Measurements from ENCODE around the gene RCAN2. TPM values are rescaled to one million over a fixed set of nuclear protein-coding genes. Genes with fewer than 3 reads are reported as not detected.

RCAN2 gene
- total RNA-seq, 1 experiment from 2014 or later = 4.7 TPM

DNA sequence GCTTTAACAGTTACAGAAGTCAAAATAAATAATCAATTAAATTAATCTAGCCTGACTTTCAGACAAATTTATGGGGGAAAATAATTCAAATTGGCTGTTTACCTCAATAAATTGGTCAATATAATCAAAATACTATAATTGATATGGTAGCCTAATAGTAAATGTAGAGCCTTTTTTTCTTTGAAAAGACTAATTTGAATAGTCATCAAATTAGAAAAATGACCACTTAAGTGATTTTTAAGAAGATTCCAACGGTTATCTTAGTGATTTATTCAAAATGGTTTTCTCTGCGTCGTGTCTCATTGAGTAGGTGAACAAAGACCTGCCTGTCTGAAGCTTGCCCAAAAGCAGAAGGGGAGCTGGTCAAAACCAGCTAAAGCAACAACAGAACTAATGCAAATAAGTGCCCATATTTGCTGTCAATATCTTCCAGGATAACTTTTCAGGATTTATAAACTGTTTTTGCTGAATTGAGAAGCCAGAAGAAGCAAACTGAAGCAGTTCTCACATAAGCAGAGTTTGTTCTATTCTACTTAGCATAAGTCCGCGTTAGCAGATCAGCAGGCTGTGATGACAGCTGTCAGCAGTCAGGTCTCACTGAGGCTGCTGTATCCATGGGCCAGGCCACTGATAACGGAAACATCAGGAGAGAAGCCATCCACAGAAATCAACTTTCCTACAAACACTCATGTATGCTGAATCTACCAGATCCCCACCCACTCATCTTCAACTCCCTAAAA lies 7.0 kb downstream of the RCAN2 start:
- H3K9me3 ChIP-seq (ENCODE audit: low read length) = no peaks in the 10 kb centered on the region
- H3K4me3 ChIP-seq (ENCODE audit: low read length) = no peak overlapping the region
- no peaks in the 10 kb centered on the region for H3K27me3 ChIP-seq (ENCODE audit: low read length)
- no peak for DNase-seq
- no peak overlapping the region for H3K4me2 ChIP-seq (ENCODE audit: low read depth, low read length, poor library complexity, severe bottlenecking)
- H3K79me2 ChIP-seq (ENCODE audit: low read length) = no peaks in the 10 kb centered on the region
- H2AFZ ChIP-seq (ENCODE audit: low read length) = no peak overlapping the region
- H4K20me1 ChIP-seq (ENCODE audit: insufficient read depth, low read depth, low read length) = no peaks in the 10 kb centered on the region
- no peaks in the 10 kb centered on the region for H3K4me1 ChIP-seq (ENCODE audit: low read length)
- no peaks in the 10 kb centered on the region for H3K9me2 ChIP-seq (replicated peaks; ENCODE audit: insufficient read depth, low read length)
- H3K27ac ChIP-seq (ENCODE audit: low read length) = no peak overlapping the region
- no peak overlapping the region for H3K9ac ChIP-seq (ENCODE audit: low read length)
- H3K36me3 ChIP-seq (ENCODE audit: insufficient read depth, low read length) = no peaks in the 10 kb centered on the region

DNA sequence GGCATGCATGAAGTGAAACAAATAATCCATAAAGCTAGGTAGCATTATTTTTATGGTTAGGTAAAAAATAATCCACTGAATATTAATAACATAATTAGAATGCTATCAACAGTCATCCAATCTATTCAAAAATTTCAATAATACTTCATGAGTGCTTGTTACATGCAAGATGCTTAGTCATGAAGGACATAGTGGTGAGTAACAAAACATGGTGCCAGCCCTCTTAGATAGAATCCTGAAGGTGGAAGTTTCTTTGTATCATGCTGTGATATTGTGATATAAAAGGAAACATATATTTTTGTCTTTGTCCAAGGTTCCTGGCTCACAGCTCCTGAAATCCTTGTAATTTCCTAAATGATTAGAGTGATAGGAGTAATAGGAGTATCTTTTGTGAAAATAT lies 14.9 kb downstream of the RCAN2 start:
- no peak overlapping the region for H3K4me2 ChIP-seq (ENCODE audit: low read depth, low read length, poor library complexity, severe bottlenecking)
- H3K4me1 ChIP-seq (ENCODE audit: low read length) = no peaks in the 10 kb centered on the region
- H3K9ac ChIP-seq (ENCODE audit: low read length) = no peak overlapping the region
- H3K27me3 ChIP-seq (ENCODE audit: low read length) = no peaks in the 10 kb centered on the region
- DNase-seq = no peak
- no peak overlapping the region for H3K27ac ChIP-seq (ENCODE audit: low read length)
- H3K9me2 ChIP-seq (replicated peaks; ENCODE audit: insufficient read depth, low read length) = no peaks in the 10 kb centered on the region
- no peak overlapping the region for H3K4me3 ChIP-seq (ENCODE audit: low read length)
- H3K36me3 ChIP-seq (ENCODE audit: insufficient read depth, low read length) = no peaks in the 10 kb centered on the region
- no peaks in the 10 kb centered on the region for H4K20me1 ChIP-seq (ENCODE audit: insufficient read depth, low read depth, low read length)
- no peaks in the 10 kb centered on the region for H3K79me2 ChIP-seq (ENCODE audit: low read length)
- H3K9me3 ChIP-seq (ENCODE audit: low read length) = no peaks in the 10 kb centered on the region
- no peak overlapping the region for H2AFZ ChIP-seq (ENCODE audit: low read length)

DNA sequence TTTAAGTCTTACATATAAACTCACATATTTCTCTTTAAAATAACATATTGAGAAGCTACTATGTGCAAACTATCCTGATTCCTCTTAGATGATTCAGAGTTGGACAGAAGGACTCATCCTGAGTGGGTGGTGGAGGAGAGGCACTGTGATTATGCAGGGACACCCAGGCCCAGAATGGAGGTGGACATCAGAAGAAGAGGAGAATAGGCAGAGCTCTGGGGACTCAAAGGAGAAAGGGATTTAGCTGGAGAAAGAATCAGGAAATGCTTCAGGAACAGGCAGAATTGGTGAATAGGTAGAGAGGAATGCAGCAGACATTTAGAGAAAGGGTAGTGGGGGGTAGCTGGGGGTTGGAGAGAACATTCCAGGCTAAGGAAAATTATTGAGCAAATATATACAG lies 17.4 kb downstream of the RCAN2 start:
- H3K27me3 ChIP-seq (ENCODE audit: low read length) = no peaks in the 10 kb centered on the region
- H3K4me1 ChIP-seq (ENCODE audit: low read length) = no peaks in the 10 kb centered on the region
- DNase-seq = no peak
- no peaks in the 10 kb centered on the region for H3K36me3 ChIP-seq (ENCODE audit: insufficient read depth, low read length)
- no peak overlapping the region for H3K9ac ChIP-seq (ENCODE audit: low read length)
- no peak overlapping the region for H3K4me3 ChIP-seq (ENCODE audit: low read length)
- H3K27ac ChIP-seq (ENCODE audit: low read length) = no peak overlapping the region
- no peak overlapping the region for H3K4me2 ChIP-seq (ENCODE audit: low read depth, low read length, poor library complexity, severe bottlenecking)
- no peaks in the 10 kb centered on the region for H3K9me2 ChIP-seq (replicated peaks; ENCODE audit: insufficient read depth, low read length)
- no peaks in the 10 kb centered on the region for H4K20me1 ChIP-seq (ENCODE audit: insufficient read depth, low read depth, low read length)
- H3K79me2 ChIP-seq (ENCODE audit: low read length) = no peaks in the 10 kb centered on the region
- no peak overlapping the region for H2AFZ ChIP-seq (ENCODE audit: low read length)
- no peaks in the 10 kb centered on the region for H3K9me3 ChIP-seq (ENCODE audit: low read length)

DNA sequence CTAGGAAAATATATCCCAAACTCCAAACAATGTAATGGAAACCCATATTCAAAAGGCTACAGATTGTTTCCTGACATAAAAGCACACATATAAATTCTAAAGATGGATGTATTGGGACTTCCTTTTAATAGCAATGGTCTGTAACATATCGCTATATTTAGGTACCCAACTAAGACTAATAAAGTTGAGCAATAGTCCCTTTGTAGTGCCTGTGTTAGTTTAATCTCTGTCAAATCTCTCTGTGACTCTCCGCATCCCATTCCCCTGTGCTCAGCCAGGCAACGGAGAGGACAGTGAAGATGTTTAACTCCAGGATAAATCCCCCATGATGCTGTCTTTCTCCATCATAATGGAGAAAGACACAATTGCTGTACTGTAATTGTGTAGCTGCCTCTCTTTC lies 19.0 kb downstream of the RCAN2 start:
- no peak overlapping the region for H3K4me2 ChIP-seq (ENCODE audit: low read depth, low read length, poor library complexity, severe bottlenecking)
- no peak overlapping the region for H3K4me3 ChIP-seq (ENCODE audit: low read length)
- H3K36me3 ChIP-seq (ENCODE audit: insufficient read depth, low read length) = no peaks in the 10 kb centered on the region
- no peaks in the 10 kb centered on the region for H3K9me2 ChIP-seq (replicated peaks; ENCODE audit: insufficient read depth, low read length)
- H3K27ac ChIP-seq (ENCODE audit: low read length) = no peak overlapping the region
- H4K20me1 ChIP-seq (ENCODE audit: insufficient read depth, low read depth, low read length) = no peaks in the 10 kb centered on the region
- H2AFZ ChIP-seq (ENCODE audit: low read length) = no peak overlapping the region
- H3K9ac ChIP-seq (ENCODE audit: low read length) = no peak overlapping the region
- H3K9me3 ChIP-seq (ENCODE audit: low read length) = no peaks in the 10 kb centered on the region
- no peak for DNase-seq
- no peaks in the 10 kb centered on the region for H3K79me2 ChIP-seq (ENCODE audit: low read length)
- H3K27me3 ChIP-seq (ENCODE audit: low read length) = no peaks in the 10 kb centered on the region
- no peaks in the 10 kb centered on the region for H3K4me1 ChIP-seq (ENCODE audit: low read length)

DNA sequence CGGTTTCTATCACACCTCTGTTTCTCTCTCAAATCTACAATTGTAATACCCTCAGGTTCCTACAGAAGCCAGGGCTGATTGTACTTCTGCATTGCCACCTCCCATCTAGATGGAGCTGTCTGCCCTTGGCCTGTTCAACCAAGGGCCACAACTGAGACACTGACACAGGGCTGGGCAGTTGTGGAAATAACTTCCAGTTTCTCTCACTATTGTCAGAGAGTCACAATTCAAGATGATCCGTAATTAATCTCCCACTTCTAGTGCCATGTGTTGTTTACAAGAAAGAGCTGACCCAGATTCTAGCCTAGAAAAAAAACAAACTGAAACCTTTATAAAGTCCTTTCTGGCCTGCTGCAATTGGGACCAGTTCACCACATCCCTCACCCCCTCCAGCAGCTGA lies 22.2 kb downstream of the RCAN2 start:
- no peak overlapping the region for H3K9ac ChIP-seq (ENCODE audit: low read length)
- H3K27ac ChIP-seq (ENCODE audit: low read length) = no peak overlapping the region
- H3K79me2 ChIP-seq (ENCODE audit: low read length) = no peaks in the 10 kb centered on the region
- H3K4me3 ChIP-seq (ENCODE audit: low read length) = no peak overlapping the region
- no peaks in the 10 kb centered on the region for H3K9me2 ChIP-seq (replicated peaks; ENCODE audit: insufficient read depth, low read length)
- no peak for DNase-seq
- H4K20me1 ChIP-seq (ENCODE audit: insufficient read depth, low read depth, low read length) = no peaks in the 10 kb centered on the region
- H2AFZ ChIP-seq (ENCODE audit: low read length) = no peak overlapping the region
- H3K27me3 ChIP-seq (ENCODE audit: low read length) = no peaks in the 10 kb centered on the region
- no peaks in the 10 kb centered on the region for H3K9me3 ChIP-seq (ENCODE audit: low read length)
- H3K4me2 ChIP-seq (ENCODE audit: low read depth, low read length, poor library complexity, severe bottlenecking) = no peak overlapping the region
- no peaks in the 10 kb centered on the region for H3K36me3 ChIP-seq (ENCODE audit: insufficient read depth, low read length)
- no peaks in the 10 kb centered on the region for H3K4me1 ChIP-seq (ENCODE audit: low read length)

DNA sequence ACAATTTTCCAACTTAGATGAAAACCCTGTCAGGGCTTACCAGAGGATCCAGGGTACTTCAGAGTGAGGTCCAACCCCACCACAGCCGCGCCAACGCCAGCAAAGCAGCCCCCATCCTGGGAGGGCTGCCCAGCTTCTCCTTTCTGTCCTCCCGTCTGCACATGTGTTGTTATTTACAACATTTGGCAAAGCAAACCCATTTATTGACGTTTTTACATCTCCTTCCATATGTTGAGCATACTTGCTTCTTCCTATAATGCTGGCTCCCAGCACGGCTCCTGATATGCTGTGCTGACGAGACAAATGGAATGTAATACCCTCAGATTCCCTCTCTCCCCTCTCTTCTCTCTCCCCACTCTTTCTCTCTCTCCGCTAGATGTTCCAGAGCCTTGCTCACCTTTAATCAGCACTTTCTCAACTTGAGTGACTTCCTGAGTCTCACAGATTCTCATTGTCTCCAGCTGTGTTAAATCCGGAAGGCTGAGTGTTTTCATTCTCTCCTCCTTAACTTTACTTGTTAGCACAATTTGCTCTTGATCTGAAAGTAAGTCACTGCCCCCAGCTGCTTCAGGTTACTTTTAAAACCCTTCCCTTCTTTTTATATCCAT lies 22.7 kb downstream of the RCAN2 start:
- Histone ChIP-seq H3K4me2 (ENCODE audit: low read depth, low read length, poor library complexity, severe bottlenecking) (no peak overlapping the region), H3K9me2 (replicated peaks; ENCODE audit: insufficient read depth, low read length) (no peaks in the 10 kb centered on the region), H3K79me2 (ENCODE audit: low read length) (no peaks in the 10 kb centered on the region), H3K9ac (ENCODE audit: low read length) (no peak overlapping the region), H3K27me3 (ENCODE audit: low read length) (no peaks in the 10 kb centered on the region), H3K4me3 (ENCODE audit: low read length) (no peak overlapping the region), H3K36me3 (ENCODE audit: insufficient read depth, low read length) (no peaks in the 10 kb centered on the region), H3K27ac (ENCODE audit: low read length) (no peak overlapping the region), H3K9me3 (ENCODE audit: low read length) (no peaks in the 10 kb centered on the region), H4K20me1 (ENCODE audit: insufficient read depth, low read depth, low read length) (no peaks in the 10 kb centered on the region), H3K4me1 (ENCODE audit: low read length) (no peaks in the 10 kb centered on the region), H2AFZ (ENCODE audit: low read length) (no peak overlapping the region)
- DNase-seq = no peak

DNA sequence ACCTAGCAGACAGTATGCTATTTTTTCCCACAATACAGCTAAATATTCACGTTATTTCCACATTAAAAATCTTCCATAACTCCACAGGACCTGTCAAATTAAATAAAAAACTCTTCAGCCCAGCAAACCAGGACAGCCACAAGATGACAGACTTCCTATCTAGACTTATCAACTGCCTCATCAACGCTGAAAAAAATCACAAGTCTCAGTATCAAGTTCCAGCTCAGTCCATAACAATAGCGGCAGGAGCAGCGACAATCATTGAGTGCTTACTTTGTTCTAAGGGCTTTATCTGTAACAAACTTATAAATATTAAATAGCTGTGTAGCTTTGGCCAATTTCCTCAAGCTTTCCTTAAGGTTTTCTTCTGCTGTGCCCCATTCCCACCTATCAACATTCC lies 24.7 kb downstream of the RCAN2 start:
- no peak overlapping the region for H3K9ac ChIP-seq (ENCODE audit: low read length)
- no peaks in the 10 kb centered on the region for H4K20me1 ChIP-seq (ENCODE audit: insufficient read depth, low read depth, low read length)
- no peaks in the 10 kb centered on the region for H3K36me3 ChIP-seq (ENCODE audit: insufficient read depth, low read length)
- H2AFZ ChIP-seq (ENCODE audit: low read length) = no peak overlapping the region
- H3K79me2 ChIP-seq (ENCODE audit: low read length) = no peaks in the 10 kb centered on the region
- no peak overlapping the region for H3K4me2 ChIP-seq (ENCODE audit: low read depth, low read length, poor library complexity, severe bottlenecking)
- no peak for DNase-seq
- no peaks in the 10 kb centered on the region for H3K9me2 ChIP-seq (replicated peaks; ENCODE audit: insufficient read depth, low read length)
- no peaks in the 10 kb centered on the region for H3K27me3 ChIP-seq (ENCODE audit: low read length)
- H3K4me1 ChIP-seq (ENCODE audit: low read length) = no peaks in the 10 kb centered on the region
- no peak overlapping the region for H3K4me3 ChIP-seq (ENCODE audit: low read length)
- no peak overlapping the region for H3K27ac ChIP-seq (ENCODE audit: low read length)
- H3K9me3 ChIP-seq (ENCODE audit: low read length) = no peaks in the 10 kb centered on the region

DNA sequence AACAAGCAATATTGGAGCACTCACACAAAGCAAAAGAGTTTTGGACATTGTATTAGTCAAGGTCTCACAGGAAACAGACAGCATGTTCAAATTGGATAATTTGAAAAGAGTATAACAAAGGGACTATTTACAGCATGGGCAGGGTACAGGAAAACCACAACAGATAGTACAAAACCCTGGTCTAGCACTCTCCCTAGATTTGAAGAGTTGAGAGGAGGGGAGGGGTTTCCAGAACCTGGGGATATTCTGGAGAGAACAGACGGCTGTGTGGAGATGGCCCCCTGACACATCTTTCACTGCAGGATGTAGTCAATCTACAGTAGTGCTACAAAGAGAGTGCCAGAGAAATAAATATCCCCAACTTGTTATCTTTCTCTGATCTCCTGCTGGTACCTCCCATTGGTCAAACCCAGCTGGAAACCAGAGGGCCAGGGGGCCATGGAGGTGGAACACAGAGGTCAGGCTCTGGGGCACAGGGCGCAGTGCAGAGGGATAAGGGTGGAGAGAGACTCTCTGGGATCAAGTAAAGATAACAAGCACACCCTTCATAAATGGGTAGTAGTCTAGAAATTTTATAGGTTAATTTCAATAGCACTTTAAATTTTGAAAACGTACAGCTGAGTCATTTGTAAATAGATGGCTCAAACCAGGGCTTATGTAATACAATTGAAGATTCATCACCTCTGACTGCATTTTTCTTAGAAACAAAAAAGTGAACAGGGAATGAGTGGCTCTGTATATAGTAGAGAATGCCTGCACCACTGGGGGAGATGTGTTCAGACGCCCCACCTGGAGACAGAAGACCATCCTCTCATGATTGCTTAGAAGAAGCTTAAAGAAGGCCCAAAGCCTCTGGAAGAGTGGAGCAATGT lies 25.7 kb downstream of the RCAN2 start:
- H3K9me2 ChIP-seq (replicated peaks; ENCODE audit: insufficient read depth, low read length) = no peaks in the 10 kb centered on the region
- H3K36me3 ChIP-seq (ENCODE audit: insufficient read depth, low read length) = no peaks in the 10 kb centered on the region
- no peaks in the 10 kb centered on the region for H3K9me3 ChIP-seq (ENCODE audit: low read length)
- no peak overlapping the region for H3K4me3 ChIP-seq (ENCODE audit: low read length)
- H3K27me3 ChIP-seq (ENCODE audit: low read length) = no peaks in the 10 kb centered on the region
- H3K4me1 ChIP-seq (ENCODE audit: low read length) = no peaks in the 10 kb centered on the region
- no peak overlapping the region for H3K4me2 ChIP-seq (ENCODE audit: low read depth, low read length, poor library complexity, severe bottlenecking)
- no peaks in the 10 kb centered on the region for H3K79me2 ChIP-seq (ENCODE audit: low read length)
- H2AFZ ChIP-seq (ENCODE audit: low read length) = no peak overlapping the region
- no peak for DNase-seq
- no peak overlapping the region for H3K27ac ChIP-seq (ENCODE audit: low read length)
- no peak overlapping the region for H3K9ac ChIP-seq (ENCODE audit: low read length)
- no peaks in the 10 kb centered on the region for H4K20me1 ChIP-seq (ENCODE audit: insufficient read depth, low read depth, low read length)
